Spinal cord (tissue), 10 donors: ENCODE measurements around the gene ACOT6. TPM values are rescaled to one million over a fixed set of nuclear protein-coding genes. Genes with fewer than 3 reads are reported as not detected.

ENCODE experiments used
- DNase-seq, 6 donors: peaks; one replicate each; pipeline versions ENCODE4 v3.0.0 to v3.0.0-alpha.2; 2013 to 2015; ENCODE audit warnings: low spot score in 6 of 6, low read depth in 4 of 6
- H3K27ac ChIP-seq: one replicate; pipeline ENCODE4 v1.5.1; 2013; ENCODE audit warnings: low read depth, low read length, control low read depth
- H3K27me3 ChIP-seq: one replicate; pipeline ENCODE4 v1.6.1; 2013; ENCODE audit warnings: low read length; ENCODE audit not compliant: control insufficient read depth, insufficient read depth
- H3K36me3 ChIP-seq: one replicate; pipeline ENCODE4 v1.6.1; 2013; ENCODE audit warnings: low read length; ENCODE audit not compliant: control insufficient read depth, insufficient read depth
- H3K4me1 ChIP-seq: one replicate; pipeline ENCODE4 v1.6.1; 2013; ENCODE audit warnings: low read length; ENCODE audit not compliant: control insufficient read depth, insufficient read depth
- H3K4me3 ChIP-seq: one replicate; pipeline ENCODE4 v1.5.1; 2013; ENCODE audit warnings: low read depth, low read length, control low read depth
- H3K9me3 ChIP-seq: one replicate; pipeline ENCODE4 v1.6.1; 2013; ENCODE audit warnings: low read length; ENCODE audit not compliant: control insufficient read depth, insufficient read depth
- WGBS: methylation state at CpG from one replicate; pipeline ENCODE4 v1.1.5; 2013; ENCODE audit warnings: missing lambda C conversion rate; ENCODE audit not compliant: insufficient coverage; 5-methylcytosine and 5-hydroxymethylcytosine counted together
- polyA plus RNA-seq, 2 donors: library from polyadenylated mRNA; unstranded; fragments of 120-200 nt; gene quantifications; one replicate each; pipeline ENCODE4 v1.2.1, GENCODE V29; 2013; ENCODE audit not compliant: insufficient read length in 2 of 2
- small RNA-seq: library from RNA; depleted of rRNA; stranded (forward); fragments of <200 nt; gene quantifications from one replicate; pipeline ENCODE3, GENCODE V24; 2014; ENCODE audit warnings: low replicate concordance
- total RNA-seq, 2 donors: library from RNA; depleted of rRNA in 1 of 2; stranded (reverse); fragments of 120-200 nt in 1 of 2; fragments of >200 nt in 1 of 2; gene quantifications; one replicate each; pipeline versions ENCODE4 v1.2.3 to v1.2.4, GENCODE V29; 2013 to 2014
- donor health status: healthy.

The ACOT6 gene
- total and polyA plus RNA-seq, 4 donors: 0.11 to 1.3 (median 0.24) TPM; not detected in 1

DNA sequence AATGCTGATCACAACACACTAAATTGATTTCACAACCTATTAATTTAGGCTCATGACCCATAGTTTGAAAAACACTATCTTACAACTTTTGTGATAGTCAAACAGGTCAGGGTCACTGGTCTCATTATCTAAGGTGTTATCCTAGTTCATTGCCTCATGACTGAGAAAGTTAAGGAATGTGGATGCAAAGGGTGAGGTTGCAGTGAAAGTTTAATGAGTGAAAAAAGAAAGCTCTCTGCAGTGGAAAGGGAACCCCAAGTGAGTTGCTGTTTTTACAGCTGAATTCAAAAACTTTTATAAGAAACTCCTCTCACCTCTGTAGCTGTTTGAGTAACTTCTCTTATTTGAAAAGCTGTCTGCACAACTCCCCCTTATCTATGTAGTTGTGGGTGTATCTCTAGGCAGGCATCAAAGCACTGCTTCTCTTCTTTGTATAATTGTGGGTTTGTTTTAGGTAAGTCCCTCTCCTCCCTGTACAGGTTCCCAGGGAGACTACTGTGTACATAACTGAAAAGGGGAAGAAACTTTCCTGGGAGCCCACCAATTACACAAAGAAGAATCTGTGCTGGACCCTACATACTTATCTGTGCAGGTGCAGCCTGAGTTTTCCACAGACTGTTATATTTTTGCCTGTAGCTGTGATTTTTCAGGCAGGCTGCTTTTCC lies 51.4 kb downstream of the ACOT6 start:
- DNase-seq: no peak
- Histone ChIP-seq H3K9me3 (no peaks in the 10 kb centered on the region), H3K4me1 (no peaks in the 10 kb centered on the region)

DNA sequence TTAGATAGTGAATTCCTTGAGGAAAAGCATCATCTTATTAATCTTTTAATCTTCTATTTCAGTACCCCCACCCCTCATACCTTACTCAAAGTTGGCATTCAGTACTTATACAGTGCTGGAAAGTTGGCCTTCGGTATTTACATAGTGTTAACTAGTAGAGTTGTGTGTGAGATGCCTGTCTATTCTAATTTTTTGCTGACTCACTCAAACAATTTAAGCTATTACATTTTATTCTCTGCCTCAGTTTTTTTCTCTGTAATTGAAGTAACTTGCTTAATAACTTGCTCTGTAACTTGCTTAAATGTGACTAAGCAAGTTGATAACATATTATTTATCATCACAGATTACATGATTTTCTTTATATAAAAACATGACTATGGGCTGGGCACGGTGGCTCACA lies 52.8 kb downstream of the ACOT6 start:
- 100% methylated on average over 1 of the region's 2 CpGs for WGBS
- Histone ChIP-seq H3K4me1 (no peaks in the 10 kb centered on the region), H3K4me3 (no peak overlapping the region), H3K9me3 (no peaks in the 10 kb centered on the region), H3K36me3 (no peaks in the 10 kb centered on the region), H3K27me3 (no peaks in the 10 kb centered on the region), H3K27ac (no peak overlapping the region)
- no peak for DNase-seq

More for the DNA sequence above, 51.4 kb downstream of the ACOT6 start:
- no peak overlapping the region for H3K27ac ChIP-seq
- no peaks in the 10 kb centered on the region for H3K27me3 ChIP-seq
- peaks cover 3% of the 10 kb centered on the region for H3K36me3 ChIP-seq
- H3K4me3 ChIP-seq: no peak overlapping the region

DNA sequence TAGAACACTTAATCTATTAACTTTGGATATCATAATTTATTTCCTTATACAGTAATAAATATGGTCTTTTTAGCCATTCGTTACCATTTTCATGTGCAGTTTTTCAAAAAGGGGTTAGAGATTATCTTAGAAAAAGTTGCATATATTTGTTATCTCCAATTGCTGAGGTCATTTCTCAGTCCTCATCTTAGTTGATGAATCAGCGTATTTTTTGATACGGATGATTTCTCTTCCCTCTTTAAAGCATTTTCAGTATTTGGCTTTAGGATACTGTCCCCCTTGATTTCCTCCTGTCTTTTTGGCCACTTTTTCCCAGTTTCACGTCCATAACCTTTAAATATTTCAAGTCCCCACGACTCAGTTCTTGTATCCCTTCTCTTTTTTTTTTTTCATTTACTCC lies 54.3 kb downstream of the ACOT6 start:
- no peak for DNase-seq
- Histone ChIP-seq H3K36me3 (no peaks in the 10 kb centered on the region), H3K27ac (no peak overlapping the region), H3K4me1 (no peaks in the 10 kb centered on the region), H3K4me3 (no peak overlapping the region), H3K27me3 (no peaks in the 10 kb centered on the region), H3K9me3 (no peaks in the 10 kb centered on the region)
- 96% methylated on average over 4 of the region's 5 CpGs for WGBS

DNA sequence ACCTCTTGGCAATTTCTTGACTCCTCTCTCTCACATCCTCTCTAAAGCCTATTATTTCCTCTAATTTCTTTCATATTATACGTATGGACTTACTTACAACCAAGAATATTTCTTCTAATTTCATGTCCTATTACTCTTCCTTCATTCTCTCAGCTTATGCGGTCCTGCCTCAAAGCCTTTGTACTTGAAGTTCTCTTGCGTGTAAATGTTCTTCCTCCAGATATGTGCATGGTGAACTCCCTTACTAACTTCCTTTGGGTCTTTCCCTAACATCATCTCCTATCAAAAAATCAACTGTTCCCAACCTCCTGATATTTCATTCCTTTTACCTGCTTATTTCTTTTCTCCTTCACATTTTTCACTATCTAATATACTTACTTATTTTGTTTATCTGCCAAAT lies 55.5 kb downstream of the ACOT6 start:
- WGBS: 91% methylated on average over 3 of the region's 3 CpGs
- H3K4me1 ChIP-seq: no peaks in the 10 kb centered on the region
- no peak overlapping the region for H3K4me3 ChIP-seq
- no peaks in the 10 kb centered on the region for H3K36me3 ChIP-seq
- H3K9me3 ChIP-seq: no peaks in the 10 kb centered on the region
- no peak for DNase-seq
- no peak overlapping the region for H3K27ac ChIP-seq
- H3K27me3 ChIP-seq: no peaks in the 10 kb centered on the region

Small RNAs within 50 kb of the gene (small RNA-seq; reads per million reads assigned to genes)
- gene RNU6-240P: not detected

Other genes starting within 250 kb of the ACOT6 start
- gene NUMB, start 154.0 kb upstream of the ACOT6 start, total RNA-seq: 10 to 100 TPM; 28.3 to 30.0 TPM
- gene NUMB, start 154.0 kb upstream of the ACOT6 start, polyA plus RNA-seq: 10 to 100 TPM; 34.5 to 48.0 TPM
- 10 to 100 TPM; 10.9 to 13.4 TPM for gene RIOX1, start 121.6 kb upstream of the ACOT6 start, total RNA-seq
- 10 to 100 TPM; 13.4 to 15.7 TPM for gene RIOX1, start 121.6 kb upstream of the ACOT6 start, polyA plus RNA-seq
- 1 to 10 TPM; 6.6 to 8.1 TPM for gene ACOT1, start 75.4 kb upstream of the ACOT6 start, total RNA-seq
- gene ACOT1, start 75.4 kb upstream of the ACOT6 start, polyA plus RNA-seq: 1 to 10 TPM; 2.0 to 7.5 TPM
- gene HEATR4, start 53.6 kb upstream of the ACOT6 start, total RNA-seq: 1 to 10 TPM; 1.3 to 1.4 TPM
- 1 to 10 TPM; 2.6 to 6.2 TPM for gene HEATR4, start 53.6 kb upstream of the ACOT6 start, polyA plus RNA-seq
- gene ACOT2, start 43.3 kb upstream of the ACOT6 start, total RNA-seq: 10 to 100 TPM; 29.7 to 41.6 TPM
- gene ACOT2, start 43.3 kb upstream of the ACOT6 start, polyA plus RNA-seq: 10 to 100 TPM; 35.1 to 40.8 TPM
- 1 to 10 TPM; 1.1 to 1.5 TPM for gene ACOT4, start 20.6 kb upstream of the ACOT6 start, total RNA-seq
- 1 to 10 TPM; 1.3 to 1.8 TPM for gene ACOT4, start 20.6 kb upstream of the ACOT6 start, polyA plus RNA-seq
- gene DNAL1, start 32.5 kb downstream of the ACOT6 start, total RNA-seq: 10 to 100 TPM; 23.9 to 26.0 TPM
- gene DNAL1, start 32.5 kb downstream of the ACOT6 start, polyA plus RNA-seq: 10 to 100 TPM; 15.4 to 16.5 TPM
- 100 to 1,000 TPM in 1 of 2 donors, 10 to 100 TPM in 1; 39.5 to 105 TPM for gene PNMA1, start 101.9 kb downstream of the ACOT6 start, total RNA-seq
- 100 to 1,000 TPM; 273 to 282 TPM for gene PNMA1, start 101.9 kb downstream of the ACOT6 start, polyA plus RNA-seq
- gene PTGR2, start 239.3 kb downstream of the ACOT6 start, total RNA-seq: 10 to 100 TPM; 10.8 to 16.5 TPM
- gene PTGR2, start 239.3 kb downstream of the ACOT6 start, polyA plus RNA-seq: 10 to 100 TPM; 13.0 to 15.3 TPM